Right hindlimb (tissue), 1 donor: ENCODE measurements around the gene TCP11L1.
A peak's percentile ranks its signal among the peaks of the same experiment; 100 is the strongest.
"Not testable (repeated sequence)": the region's sequence is repeated elsewhere in the genome, so short reads cannot be mapped to it uniquely, and the experiment has no call there.

Experiments
- DNase-seq: peaks from one replicate; pipeline ENCODE4 v3.0.0-alpha.2; 2018

TCP11L1 gene

DNA sequence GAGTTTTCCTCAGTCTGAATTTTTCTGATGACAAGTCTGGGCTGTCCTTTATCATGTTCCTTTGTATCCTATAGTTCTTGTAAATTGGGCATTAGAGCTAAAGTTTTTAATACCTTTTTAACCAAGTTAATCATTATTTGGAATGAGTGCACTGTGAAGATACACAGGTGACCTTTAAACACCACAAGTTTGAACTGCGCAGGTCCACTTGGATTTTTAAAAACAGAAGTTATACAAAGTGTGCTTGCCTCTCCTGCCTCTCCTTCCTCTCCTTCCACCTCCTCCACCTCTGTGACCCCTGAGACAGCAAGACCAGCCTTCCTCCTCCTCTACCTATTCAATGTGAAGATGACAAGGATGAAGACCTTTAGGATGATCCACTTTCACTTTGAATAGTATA, 4.4 kb upstream of the TCP11L1 start:
- no peak for DNase-seq

GRCh38 chr11:33040033-33040861, 875 bp downstream of the TCP11L1 start:
- DNase-seq = no peak

DNA sequence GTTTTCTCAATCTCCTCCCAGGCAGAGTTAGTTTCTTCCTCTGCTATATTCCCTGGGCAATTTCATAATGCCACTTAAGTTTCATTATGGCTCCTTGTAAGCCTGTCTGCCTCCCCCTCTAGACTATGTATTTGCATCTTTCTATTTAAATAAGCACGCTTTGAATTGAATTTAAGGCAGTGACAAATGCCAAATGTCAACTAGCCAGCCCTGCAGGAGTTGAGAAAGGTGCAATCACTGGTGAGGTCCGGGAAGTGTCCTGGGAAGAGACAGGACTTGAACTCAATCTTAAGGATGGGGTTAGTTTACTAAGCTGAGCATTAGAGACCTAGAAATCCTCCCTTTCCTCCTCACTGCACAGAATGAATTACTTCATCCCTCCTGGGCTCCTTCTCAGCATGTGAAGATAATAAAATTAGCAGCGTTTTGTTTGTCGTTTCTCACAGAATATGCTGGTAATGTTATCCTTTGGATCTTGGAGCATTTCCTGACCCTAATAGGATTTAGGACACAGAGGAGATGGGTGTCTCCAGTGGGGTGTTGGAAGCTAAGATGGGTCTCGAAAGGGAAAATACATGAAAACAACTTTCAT, 1.6 kb downstream of the TCP11L1 start:
- DNase-seq = no peak

DNA sequence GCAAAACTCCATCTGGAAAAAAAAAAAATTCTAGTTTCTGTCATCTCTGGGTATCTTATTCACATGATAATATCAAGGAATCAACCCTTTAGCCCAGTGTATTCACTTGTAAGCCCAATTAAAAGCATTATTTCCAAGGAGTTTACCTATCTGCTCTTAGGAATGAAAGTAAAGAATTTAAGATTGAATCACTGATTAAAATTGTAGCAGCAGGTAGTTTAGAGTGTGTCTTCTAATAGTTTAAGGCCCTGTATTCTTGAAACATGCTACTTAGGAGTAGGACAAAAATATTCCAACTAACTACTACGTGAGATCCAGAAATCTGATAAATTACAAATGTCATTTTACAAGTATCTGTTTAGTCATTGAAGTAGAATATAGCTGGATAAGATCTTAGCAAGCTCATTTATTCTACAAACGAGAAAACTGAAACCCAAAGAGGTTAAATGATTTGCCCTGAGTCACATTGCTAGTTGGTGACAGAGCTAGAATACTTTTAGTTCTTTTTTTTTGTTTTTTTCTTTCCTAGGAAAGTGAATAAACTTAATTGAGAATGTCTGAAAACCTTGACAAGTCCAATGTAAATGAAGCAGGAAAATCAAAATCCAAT, 4.0 kb downstream of the TCP11L1 start:
- DNase-seq = no peak

GRCh38 chr11:33044285-33044756, 4.9 kb downstream of the TCP11L1 start:
- no peak for DNase-seq

GRCh38 chr11:33045551-33046255, 6.3 kb downstream of the TCP11L1 start:
- DNase-seq = no peak

DNA sequence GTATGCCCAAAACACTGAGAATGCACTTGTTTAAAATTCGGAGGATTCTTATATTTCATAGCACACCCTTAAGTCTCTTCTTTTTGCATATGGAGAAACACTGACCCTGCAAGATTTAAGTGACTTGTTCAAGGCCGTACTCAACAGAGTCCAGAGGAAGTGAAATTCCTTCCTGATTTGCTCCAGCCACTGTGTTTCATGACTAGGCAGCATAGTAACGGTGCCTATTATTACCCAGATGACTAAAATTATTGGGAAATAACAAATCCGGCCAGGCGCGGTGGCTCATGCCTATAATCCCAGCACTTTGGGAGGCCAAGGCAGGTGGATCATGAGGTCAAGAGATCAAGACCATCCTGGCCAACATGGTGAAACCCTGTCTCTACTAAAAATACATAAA, 9.3 kb downstream of the TCP11L1 start:
- DNase-seq = not testable (repeated sequence)

DNA sequence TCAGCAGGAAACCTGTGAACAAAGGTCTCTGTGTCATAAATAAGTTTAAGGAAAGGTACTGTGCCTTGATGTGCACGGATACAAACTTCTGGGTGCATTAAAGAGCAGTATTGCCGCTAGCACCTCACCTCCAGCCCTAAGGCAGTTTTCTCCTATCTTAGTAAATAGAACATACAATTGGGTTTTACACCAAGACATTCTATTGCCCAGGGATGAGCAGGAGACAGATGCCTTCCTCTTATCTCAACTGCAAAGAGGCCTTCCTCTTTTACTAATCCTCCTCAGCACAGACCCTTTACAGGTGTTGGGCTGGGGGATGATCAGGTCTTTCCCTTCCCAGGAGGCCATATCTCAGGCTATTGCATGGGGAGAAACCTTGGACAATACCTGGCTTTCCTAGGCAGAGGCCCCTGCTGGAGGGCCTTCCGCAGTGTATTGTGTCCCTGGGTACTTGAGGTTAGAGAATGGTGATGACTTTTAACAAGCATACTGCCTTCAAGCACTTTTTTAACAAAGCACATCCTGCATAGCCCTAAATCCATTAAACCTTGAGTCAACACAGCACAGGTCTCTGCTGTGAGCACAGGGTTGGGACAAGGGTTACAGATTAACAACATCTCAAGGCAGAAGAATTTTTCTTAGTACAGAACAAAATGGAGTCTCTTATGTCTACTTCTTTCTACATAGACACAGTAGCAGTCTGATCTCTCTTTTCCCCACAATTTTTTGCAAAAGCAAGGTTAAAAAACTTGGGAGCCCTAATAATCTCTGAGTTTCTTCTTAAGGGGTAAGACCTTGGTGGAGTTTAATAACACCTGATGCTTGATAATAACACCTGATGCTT, 10.4 kb downstream of the TCP11L1 start:
- DNase-seq = not testable (repeated sequence)

GRCh38 chr11:33052231-33052630, 12.9 kb downstream of the TCP11L1 start:
- DNase-seq = no peak

GRCh38 chr11:33055375-33055774, 16.0 kb downstream of the TCP11L1 start:
- no peak for DNase-seq

- DNase-seq = no peak
Observed at GRCh38 chr11:33057284-33057683, 17.9 kb downstream of the TCP11L1 start.

DNA sequence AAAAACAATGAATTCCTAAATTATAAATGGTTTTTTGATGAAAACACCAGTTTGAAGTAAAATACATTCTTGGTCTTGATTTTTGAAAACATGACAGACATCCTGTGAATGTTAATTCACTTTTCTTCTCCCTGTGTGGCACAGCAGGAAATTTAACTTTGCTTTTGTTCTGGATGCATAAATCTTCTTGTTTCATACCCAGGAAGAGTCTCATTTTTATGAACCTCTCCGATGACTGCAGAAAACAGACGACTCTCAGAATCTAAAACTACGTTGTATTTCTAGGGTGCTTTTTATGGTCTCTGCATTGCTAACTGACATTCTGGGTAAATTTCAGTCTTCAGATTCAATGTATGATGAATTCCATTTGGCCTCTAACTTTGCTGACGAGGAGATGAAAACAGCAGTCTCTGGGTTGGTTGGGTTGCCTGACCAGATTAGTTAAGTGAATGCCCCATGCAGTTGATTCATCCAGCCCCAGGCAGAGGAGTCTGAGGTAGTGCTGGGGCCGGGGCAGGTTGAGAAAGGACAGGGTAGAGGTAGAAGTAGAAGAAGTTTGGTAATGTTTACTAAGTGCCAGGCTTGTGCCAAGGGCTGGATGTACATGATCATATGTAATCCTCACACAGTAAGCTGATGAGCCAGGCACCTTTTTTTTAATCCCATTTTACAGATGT, 20.1 kb downstream of the TCP11L1 start:
- DNase-seq = no peak

- DNase-seq = no peak
Observed at GRCh38 chr11:33060271-33060670, 20.9 kb downstream of the TCP11L1 start.

DNA sequence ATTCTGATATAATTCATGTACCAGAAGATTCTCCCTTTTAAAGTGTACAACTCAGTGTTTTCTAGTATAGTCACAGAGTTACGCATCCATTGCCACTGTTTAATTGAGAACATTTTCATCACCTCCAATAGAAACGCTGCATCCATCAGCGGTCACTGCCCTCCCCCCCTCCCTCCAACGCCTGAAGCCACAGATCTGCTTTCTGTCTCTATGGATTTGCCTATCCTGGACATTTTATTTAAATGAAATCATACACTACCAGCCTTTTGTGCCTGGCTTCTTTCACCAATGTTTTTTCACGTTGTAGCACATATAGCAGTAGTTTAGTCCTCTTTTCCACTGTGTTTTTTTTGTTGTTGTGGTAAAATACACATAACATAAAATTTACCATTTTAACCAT, 22.8 kb downstream of the TCP11L1 start:
- no peak for DNase-seq

DNA sequence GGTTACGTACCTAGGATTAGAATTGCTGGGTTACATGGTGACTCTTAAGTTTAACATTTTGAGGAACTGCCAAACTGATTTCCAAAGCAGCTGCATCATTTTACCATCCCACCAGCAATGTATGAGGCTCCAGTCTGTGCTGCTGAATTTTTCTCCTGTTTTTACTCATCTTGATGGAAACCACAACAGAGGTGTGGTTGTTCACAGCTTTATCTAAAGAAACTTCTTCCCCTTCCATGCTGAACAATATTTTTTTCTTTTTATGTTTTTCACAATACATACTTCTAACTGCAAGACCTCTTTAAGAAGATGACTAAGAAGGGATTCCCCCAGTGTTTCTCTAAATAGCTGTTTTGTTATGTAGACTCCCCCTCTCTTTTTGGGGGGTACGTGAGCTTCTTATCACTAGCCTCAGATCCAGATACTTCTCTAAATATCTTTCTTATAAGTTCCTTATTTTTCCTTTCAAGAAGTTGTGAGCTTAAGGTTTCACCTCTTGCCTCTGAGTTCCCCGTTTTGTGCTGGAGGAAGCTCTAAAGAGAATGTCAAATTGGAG, 24.0 kb downstream of the TCP11L1 start:
- no peak for DNase-seq

DNA sequence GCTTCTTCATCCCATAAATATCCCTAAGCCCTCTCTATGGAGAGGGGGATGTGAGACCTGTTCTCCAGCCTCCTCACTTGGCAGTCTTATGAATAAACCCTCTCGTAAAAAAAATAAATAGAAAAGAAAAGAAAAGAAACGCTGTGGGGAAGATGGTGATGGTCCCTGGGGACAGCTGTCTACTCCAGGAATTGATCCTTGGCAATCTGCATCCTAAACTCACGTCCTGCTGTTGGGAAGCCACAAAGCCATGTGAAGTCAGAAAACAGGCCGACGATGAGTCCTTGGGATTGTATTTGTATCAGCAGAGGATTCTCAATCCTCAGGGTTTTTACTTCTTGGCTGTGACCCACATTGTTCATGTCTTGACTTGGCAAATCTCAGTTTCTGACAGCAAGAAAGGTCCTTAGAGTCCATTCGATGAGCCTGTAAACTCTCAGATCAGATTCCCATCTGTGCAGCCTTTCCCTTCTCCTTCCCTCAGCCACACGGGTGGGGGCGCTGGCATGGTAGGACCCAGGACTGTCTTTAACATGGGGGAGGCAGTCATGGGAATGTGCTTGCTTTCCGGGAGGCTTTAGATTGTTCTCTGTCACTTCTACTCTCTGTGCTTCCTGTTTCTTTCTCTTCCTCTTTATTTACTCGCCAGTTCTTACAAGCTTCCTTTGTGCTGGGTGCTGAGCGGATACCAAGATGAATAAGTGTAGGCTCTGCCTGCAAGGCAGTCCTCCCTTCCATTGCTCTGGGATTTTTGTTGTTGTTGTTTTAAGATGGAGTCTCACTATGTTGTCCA, 24.9 kb downstream of the TCP11L1 start:
- DNase-seq = no peak

GRCh38 chr11:33064866-33065265, 25.5 kb downstream of the TCP11L1 start:
- no peak for DNase-seq

GRCh38 chr11:33065445-33066178, 26.2 kb downstream of the TCP11L1 start:
- DNase-seq = peak; percentile 75

DNA sequence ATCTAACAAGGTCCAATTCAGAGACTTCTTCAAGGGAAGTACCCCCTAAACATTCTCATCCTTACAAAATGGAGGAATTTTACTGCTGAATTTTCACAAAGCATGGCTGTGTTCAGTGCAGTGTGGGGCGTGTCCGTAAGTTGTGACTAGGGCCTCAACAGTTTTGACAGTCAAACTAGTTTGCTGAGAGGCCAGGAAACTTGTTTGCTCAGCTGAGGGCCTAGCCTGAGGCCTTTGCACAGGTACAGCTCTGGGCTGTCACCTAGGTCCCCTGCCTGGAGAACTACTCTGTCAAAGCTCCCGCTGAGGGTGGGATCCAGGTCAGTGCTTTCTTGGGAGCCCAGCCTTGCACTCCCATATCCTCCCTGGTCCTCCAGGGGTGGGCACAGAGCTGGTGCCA, 27.9 kb downstream of the TCP11L1 start:
- no peak for DNase-seq
